OCI-LY1 (cell line): Measurements from ENCODE around the gene C5orf24.
"Not testable (repeated sequence)": the region's sequence is repeated elsewhere in the genome, so short reads cannot be mapped to it uniquely, and the experiment has no call there.

ENCODE experiments used
- H2AFZ ChIP-seq: fragments of 200-600 bp; sonication (generic), shearing (Covaris generic); 2 replicates; pipeline ENCODE4 v1.6.0; 2014; ENCODE audit warnings: antibody characterized with exemption, mild to moderate bottlenecking, low read length
- H3F3A ChIP-seq: fragments of 200-600 bp; sonication (generic), shearing (Covaris generic); 2 replicates; pipeline ENCODE4 v1.6.0; 2014; ENCODE audit warnings: mild to moderate bottlenecking, antibody characterized with exemption, low read length, moderate library complexity; ENCODE audit not compliant: insufficient read depth
- H3K27ac ChIP-seq: fragments of 200-600 bp; sonication (generic); 2 replicates; pipeline ENCODE4 v1.5.1; 2014; ENCODE audit warnings: low read length, mixed run types, mild to moderate bottlenecking, low read depth; ENCODE audit not compliant: poor library complexity, severe bottlenecking
- H3K27me3 ChIP-seq: fragments of 200-600 bp; sonication (generic); 2 replicates; pipeline ENCODE4 v1.6.0; 2014; ENCODE audit warnings: antibody characterized with exemption, mild to moderate bottlenecking, low read length, moderate library complexity; ENCODE audit not compliant: insufficient read depth
- H3K36me3 ChIP-seq: fragments of 200-600 bp; sonication (generic); 2 replicates; pipeline ENCODE4 v1.6.1; 2014; ENCODE audit warnings: mild to moderate bottlenecking, antibody characterized with exemption, low read length, moderate library complexity, mixed read lengths; ENCODE audit not compliant: insufficient read depth
- H3K4me1 ChIP-seq: fragments of 200-600 bp; sonication (generic); 2 replicates; pipeline ENCODE4 v1.5.1; 2014; ENCODE audit warnings: mild to moderate bottlenecking, low read length, moderate library complexity; ENCODE audit not compliant: insufficient read depth, severe bottlenecking
- H3K4me2 ChIP-seq: fragments of 200-600 bp; sonication (generic), shearing (Covaris generic); 2 replicates; pipeline ENCODE4 v1.6.1; 2014; ENCODE audit warnings: low read length
- H3K4me3 ChIP-seq: fragments of 200-600 bp; sonication (generic); 2 replicates; pipeline ENCODE4 v1.5.1; 2014; ENCODE audit warnings: low read length, low read depth, mild to moderate bottlenecking, mixed read lengths; ENCODE audit not compliant: poor library complexity, severe bottlenecking
- H3K79me2 ChIP-seq: fragments of 200-600 bp; shearing (Covaris generic); 2 replicates; pipeline ENCODE4 v1.6.1; 2016; ENCODE audit warnings: mixed run types, low read length, mixed read lengths; ENCODE audit not compliant: insufficient read depth
- H3K9ac ChIP-seq: fragments of 200-600 bp; sonication (generic), shearing (Covaris generic); 2 replicates; pipeline ENCODE4 v1.6.1; 2014; ENCODE audit warnings: mild to moderate bottlenecking, low read length, mixed read lengths
- H3K9me2 ChIP-seq: fragments of 200-600 bp; sonication (generic), shearing (Covaris generic); 2 replicates; pipeline ENCODE4 v1.6.1; 2014; ENCODE audit warnings: low read depth, mild to moderate bottlenecking, low read length, mixed read lengths
- H3K9me3 ChIP-seq: fragments of 200-600 bp; shearing (Covaris generic); 2 replicates; pipeline ENCODE4 v1.6.1; 2014; ENCODE audit warnings: low read length, mixed read lengths
- H4K20me1 ChIP-seq: fragments of 200-600 bp; sonication (generic), shearing (Covaris generic); 2 replicates; pipeline ENCODE4 v1.6.0; 2016; ENCODE audit warnings: mild to moderate bottlenecking, low read length; ENCODE audit not compliant: insufficient read depth
- EZH2 ChIP-seq: fragments of 200-600 bp; sonication (generic), shearing (Covaris generic); IDR thresholded peaks from 2 replicates; pipeline ENCODE4 v1.8.0; 2017; ENCODE audit warnings: borderline replicate concordance, mixed run types, mild to moderate bottlenecking, antibody characterized with exemption, low read length, moderate library complexity, mixed read lengths
- TF ChIP-seq, protein P1 (sequence below): fragments of 200-600 bp; sonication (generic), shearing (Covaris generic); IDR thresholded peaks from 2 replicates; pipeline ENCODE4 v1.5.1; 2017; ENCODE audit warnings: mild to moderate bottlenecking, antibody characterized with exemption, low read length, moderate library complexity, mixed read lengths

Gene C5orf24

DNA sequence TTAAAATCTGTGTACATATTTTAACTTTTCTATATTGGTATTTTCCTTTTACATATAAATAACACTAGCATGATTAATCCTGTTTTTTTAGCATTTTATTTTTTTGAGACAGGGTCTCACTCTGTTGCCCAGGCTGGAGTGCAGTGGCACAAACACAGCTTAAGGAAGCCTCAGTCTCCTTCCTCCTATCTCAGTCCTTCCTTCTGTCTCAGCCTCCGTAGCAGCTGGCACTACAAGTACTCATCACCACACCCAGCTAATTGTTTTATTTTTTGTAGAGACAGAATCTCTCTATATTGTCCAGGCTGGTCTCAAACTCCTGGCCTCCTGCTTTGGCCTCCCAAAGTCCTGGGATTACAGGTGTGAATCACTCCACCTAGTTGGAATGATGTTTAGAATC is 1.5 kb upstream of the C5orf24 start:
- H3K9me2 ChIP-seq, result no peaks in the 10 kb centered on the region
- H3K9ac ChIP-seq, result no peak overlapping the region
- TF ChIP-seq, protein P1, sequence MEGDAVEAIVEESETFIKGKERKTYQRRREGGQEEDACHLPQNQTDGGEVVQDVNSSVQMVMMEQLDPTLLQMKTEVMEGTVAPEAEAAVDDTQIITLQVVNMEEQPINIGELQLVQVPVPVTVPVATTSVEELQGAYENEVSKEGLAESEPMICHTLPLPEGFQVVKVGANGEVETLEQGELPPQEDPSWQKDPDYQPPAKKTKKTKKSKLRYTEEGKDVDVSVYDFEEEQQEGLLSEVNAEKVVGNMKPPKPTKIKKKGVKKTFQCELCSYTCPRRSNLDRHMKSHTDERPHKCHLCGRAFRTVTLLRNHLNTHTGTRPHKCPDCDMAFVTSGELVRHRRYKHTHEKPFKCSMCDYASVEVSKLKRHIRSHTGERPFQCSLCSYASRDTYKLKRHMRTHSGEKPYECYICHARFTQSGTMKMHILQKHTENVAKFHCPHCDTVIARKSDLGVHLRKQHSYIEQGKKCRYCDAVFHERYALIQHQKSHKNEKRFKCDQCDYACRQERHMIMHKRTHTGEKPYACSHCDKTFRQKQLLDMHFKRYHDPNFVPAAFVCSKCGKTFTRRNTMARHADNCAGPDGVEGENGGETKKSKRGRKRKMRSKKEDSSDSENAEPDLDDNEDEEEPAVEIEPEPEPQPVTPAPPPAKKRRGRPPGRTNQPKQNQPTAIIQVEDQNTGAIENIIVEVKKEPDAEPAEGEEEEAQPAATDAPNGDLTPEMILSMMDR, result no peak
- no peak for TF ChIP-seq EZH2
- peaks cover 17% of the 10 kb centered on the region for H3K79me2 ChIP-seq
- H4K20me1 ChIP-seq, result no peaks in the 10 kb centered on the region
- H3K4me2 ChIP-seq, result no peak overlapping the region
- H3K27me3 ChIP-seq, result no peaks in the 10 kb centered on the region
- H2AFZ ChIP-seq, result no peak overlapping the region
- no peaks in the 10 kb centered on the region for H3K9me3 ChIP-seq
- H3K36me3 ChIP-seq, result peaks cover 30% of the 10 kb centered on the region
- peaks cover 22% of the 10 kb centered on the region for H3K4me1 ChIP-seq
- no peak overlapping the region for H3K4me3 ChIP-seq
- H3K27ac ChIP-seq, result no peak overlapping the region
- H3F3A ChIP-seq, result no peaks in the 10 kb centered on the region

DNA sequence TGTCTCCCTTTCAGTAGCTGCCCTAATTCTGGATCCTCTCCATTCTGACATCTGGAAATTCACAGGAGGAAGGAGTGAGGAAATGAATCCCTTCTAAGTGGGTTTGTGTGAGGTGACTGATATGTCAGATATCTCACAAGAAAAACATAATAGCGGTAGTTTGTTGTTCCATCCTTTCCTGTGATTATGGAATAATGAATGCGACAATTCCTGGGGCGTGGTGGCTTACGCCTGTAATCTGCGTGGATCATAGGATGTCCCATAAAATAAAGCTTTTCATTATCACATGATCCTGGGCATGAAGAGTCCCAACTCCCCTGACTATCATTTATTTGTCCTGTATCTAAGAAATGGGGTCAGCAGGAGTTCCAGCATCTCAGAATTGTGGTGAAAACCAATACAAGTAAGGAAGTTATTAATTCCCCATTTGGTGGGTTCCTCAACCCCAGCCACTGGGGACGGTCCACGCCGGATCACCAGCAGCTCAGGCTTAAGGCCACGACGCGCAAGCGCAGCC is 375 bp upstream of the C5orf24 start:
- H4K20me1 ChIP-seq, result no peaks in the 10 kb centered on the region
- H3K4me3 ChIP-seq, result peak overlapping the region; percentile 95
- no peak overlapping the region for H2AFZ ChIP-seq
- H3K79me2 ChIP-seq, result peaks cover 21% of the 10 kb centered on the region
- peaks cover 21% of the 10 kb centered on the region for H3K36me3 ChIP-seq
- no peaks in the 10 kb centered on the region for H3F3A ChIP-seq
- peaks cover 22% of the 10 kb centered on the region for H3K4me1 ChIP-seq
- no peaks in the 10 kb centered on the region for H3K9me2 ChIP-seq
- TF ChIP-seq, protein P1, result no peak
- no peak for TF ChIP-seq EZH2
- H3K4me2 ChIP-seq, result peak overlapping the region; percentile 84
- no peaks in the 10 kb centered on the region for H3K27me3 ChIP-seq
- no peaks in the 10 kb centered on the region for H3K9me3 ChIP-seq
- peak overlapping the region; percentile 99 for H3K9ac ChIP-seq
- H3K27ac ChIP-seq, result peak overlapping the region; percentile 82

DNA sequence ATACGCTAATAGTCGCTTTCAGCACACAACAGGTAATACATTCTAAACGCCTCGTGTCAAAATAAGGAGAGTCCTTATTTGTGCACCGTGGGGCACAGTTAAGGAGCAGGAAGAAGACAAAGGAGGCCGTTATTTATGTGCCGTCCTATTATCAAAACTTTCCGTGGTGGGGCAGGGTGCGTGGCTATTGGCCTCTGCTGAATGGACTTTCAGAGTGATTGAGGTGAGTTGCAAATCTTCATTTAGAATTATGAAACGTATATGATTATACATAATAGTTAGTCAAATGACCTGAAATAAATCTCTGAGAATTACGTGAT is 833 bp downstream of the C5orf24 start:
- Histone ChIP-seq H3K36me3 (peaks cover 24% of the 10 kb centered on the region; the same call in 1 of the 2 replicates), H3K9me3 (no peaks in the 10 kb centered on the region), H3K9ac (peak overlapping the region; percentile 99), H3K27ac (peak overlapping the region; percentile 82), H3K27me3 (no peaks in the 10 kb centered on the region), H3K4me3 (peak overlapping the region; percentile 95), H3K9me2 (no peaks in the 10 kb centered on the region), H2AFZ (no peak overlapping the region), H3K4me1 (peaks cover 22% of the 10 kb centered on the region), H3K79me2 (peaks cover 26% of the 10 kb centered on the region), H3K4me2 (peak overlapping the region; percentile 84), H4K20me1 (no peaks in the 10 kb centered on the region), H3F3A (no peaks in the 10 kb centered on the region)
- no peak for TF ChIP-seq EZH2
- TF ChIP-seq, protein P1, result no peak

DNA sequence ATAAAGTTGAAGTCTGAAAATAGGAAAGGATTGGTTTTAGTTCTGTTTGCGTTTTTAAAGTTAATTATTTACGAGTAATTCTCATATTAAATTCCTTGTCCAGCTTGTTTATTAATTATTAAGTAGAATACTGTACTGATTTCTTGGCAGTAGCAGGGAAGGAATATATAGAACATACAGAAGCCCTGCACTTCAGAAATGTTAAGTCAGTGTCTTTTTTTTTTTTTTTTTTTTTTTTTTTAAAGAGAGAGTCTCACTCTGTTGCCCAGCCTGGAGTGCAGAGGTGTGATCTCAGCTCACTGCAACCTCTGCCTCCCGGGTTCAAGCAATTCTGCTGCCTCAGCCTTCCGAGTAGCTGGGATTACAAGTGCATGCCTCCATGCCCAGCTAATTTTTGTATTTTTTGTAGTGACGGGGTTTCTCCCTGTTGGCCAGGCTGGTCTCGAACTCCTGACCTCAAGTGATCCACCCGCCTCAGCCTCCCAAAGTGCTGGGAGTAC is 3.7 kb downstream of the C5orf24 start:
- peaks cover 22% of the 10 kb centered on the region for H3K4me1 ChIP-seq
- not testable (repeated sequence) for H4K20me1 ChIP-seq, H3K27ac ChIP-seq, H3K27me3 ChIP-seq, H3K9me3 ChIP-seq, H3K9ac ChIP-seq, H3K4me3 ChIP-seq, H3K9me2 ChIP-seq, H3K4me2 ChIP-seq, H3F3A ChIP-seq, H2AFZ ChIP-seq
- peaks cover 41% of the 10 kb centered on the region for H3K36me3 ChIP-seq
- peaks cover 35% of the 10 kb centered on the region for H3K79me2 ChIP-seq
